K562 (cell line): Measurements from ENCODE around the gene SUFU. TPM values are rescaled to one million over a fixed set of nuclear protein-coding genes. Genes with fewer than 3 reads are reported as not detected.

Experiments used
- ATAC-seq: fragments of 200-7000 bp; cut with Tn5 transposase; 3 replicates; pipeline ENCODE4 v1.9.1; 2020; ENCODE audit warnings: moderate library complexity
- BruUV-seq: library from RNA; stranded (reverse); fragments of 400-500 nt; replicated peaks from 2 replicates; lab custom pipeline; 2021; lab: Mats Ljungman, UMichigan
- CTCF ChIA-PET: fragments of 300-600 bp; formaldehyde crosslinking; extraction: SDS; loops from one replicate; lab custom pipeline; 2021; ENCODE audit warnings: low intra/inter-chr PET ratio; lab: Yijun Ruan, JAX
- POLR2A ChIA-PET: fragments of 300-600, 350-650 bp; sonication (Branson Sonifier 250); formaldehyde crosslinking; extraction: SDS; loops from one replicate; lab custom pipeline; 2021; ENCODE audit warnings: antibody characterized with exemption, inconsistent platforms; lab: Yijun Ruan, JAX
- DNase-seq, 4 experiments: peaks; one replicate each; pipeline versions ENCODE4 v3.0.0 to v3.0.0-alpha.2; 2011 to 2018; ENCODE audit warnings: low spot score in 3 of 4, mixed read lengths in 3 of 4; ENCODE audit errors: extremely low read depth in 1 of 4
- FAIRE-seq: peaks from 2 replicates; lab custom pipeline; 2011; peaks lifted over from hg19 to GRCh38; lab: Jason Lieb, UNC
- H2AFZ ChIP-seq: 2 replicates; pipeline ENCODE4 v1.6.0; 2011; ENCODE audit warnings: low read depth, low read length, control low read depth, inconsistent platforms
- H3K27ac ChIP-seq: fragments of 200-600 bp; 3 replicates; pipeline ENCODE4 v1.8.0; 2011; ENCODE audit warnings: low read depth, mild to moderate bottlenecking, control low read depth, inconsistent platforms, low read length, moderate library complexity, mixed read lengths; ENCODE audit errors: extremely low read depth
- H3K27me3 ChIP-seq, 2 experiments: fragments of 300-600 bp in 1 of 2; 2 replicates in 1 of 2; 3 replicates in 1 of 2; pipeline versions ENCODE4 v1.6.0 to v1.8.0; 2011; ENCODE audit warnings: inconsistent platforms in 2 of 2, low read length in 2 of 2, mild to moderate bottlenecking in 1 of 2, mixed read lengths in 1 of 2, moderate library complexity in 1 of 2; ENCODE audit not compliant: control insufficient read depth in 2 of 2, insufficient read depth in 2 of 2
- H3K36me3 ChIP-seq: fragments of 300-600 bp; 3 replicates; pipeline ENCODE4 v1.8.0; 2011; ENCODE audit warnings: mild to moderate bottlenecking, low read length, inconsistent platforms; ENCODE audit not compliant: control insufficient read depth, insufficient read depth
- H3K4me1 ChIP-seq, 2 experiments: fragments of 200-600 bp in 1 of 2; replicated peaks in 1 of 2; 2 replicates in 1 of 2; 3 replicates in 1 of 2; pipeline versions ENCODE4 v1.5.1 to v1.8.0; 2011; ENCODE audit warnings: inconsistent platforms in 2 of 2, low read length in 2 of 2, mild to moderate bottlenecking in 1 of 2, mixed read lengths in 1 of 2, moderate library complexity in 1 of 2; ENCODE audit not compliant: control insufficient read depth in 2 of 2, insufficient read depth in 2 of 2
- H3K4me2 ChIP-seq: 2 replicates; pipeline ENCODE4 v1.6.1; 2011; ENCODE audit warnings: low read length, control low read depth, inconsistent platforms, mixed read lengths; ENCODE audit not compliant: insufficient read depth
- H3K4me3 ChIP-seq: fragments of 200-600 bp; sonication (generic), shearing (Covaris generic); 2 replicates; pipeline ENCODE4 v1.5.1; 2016; ENCODE audit warnings: control low read depth, inconsistent platforms
- H3K79me2 ChIP-seq: fragments of 200-600 bp; 3 replicates; pipeline ENCODE4 v1.8.0; 2011; ENCODE audit warnings: low read length, inconsistent platforms; ENCODE audit not compliant: control insufficient read depth, insufficient read depth
- H3K9ac ChIP-seq, 2 experiments: 2 replicates each; pipeline versions ENCODE4 v1.6.0 to v1.6.1; 2011; ENCODE audit warnings: low read depth in 2 of 2, low read length in 2 of 2, control low read depth in 1 of 2, inconsistent platforms in 1 of 2, mild to moderate bottlenecking in 1 of 2, mixed read lengths in 1 of 2; ENCODE audit not compliant: insufficient read depth in 1 of 2
- H3K9me1 ChIP-seq: one replicate; pipeline ENCODE4 v1.6.0; 2011; ENCODE audit warnings: inconsistent platforms, mild to moderate bottlenecking, low read length, moderate library complexity; ENCODE audit not compliant: control insufficient read depth, insufficient read depth
- H3K9me3 ChIP-seq: replicated peaks from 2 replicates; pipeline ENCODE4 v1.5.1; 2011; ENCODE audit warnings: low read depth, low read length, inconsistent platforms; ENCODE audit not compliant: control insufficient read depth, insufficient read depth
- H4K20me1 ChIP-seq: replicated peaks from 2 replicates; pipeline ENCODE4 v1.6.1; 2011; ENCODE audit warnings: low read length, inconsistent platforms, mixed read lengths; ENCODE audit not compliant: control insufficient read depth, insufficient read depth
- BCL6 ChIP-seq: fragments of 250-450 bp; sonication (Bioruptor Pico); IDR thresholded peaks from 2 replicates; pipeline ENCODE4 v1.4.0; 2020
- ELF4 ChIP-seq: fragments of 450-650 bp; formaldehyde crosslinking; IDR thresholded peaks from 2 replicates; pipeline ENCODE4 v1.4.0; 2022; ENCODE audit warnings: missing genetic modification characterization
- FIP1L1 ChIP-seq: fragments of 200-400 bp; formaldehyde crosslinking; IDR thresholded peaks from 2 replicates; pipeline ENCODE4 v1.6.1; 2018; ENCODE audit warnings: mild to moderate bottlenecking, low read depth, low read length; ENCODE audit not compliant: poor library complexity, severe bottlenecking
- GATAD2B ChIP-seq: fragments of 450-650 bp; IDR thresholded peaks from 2 replicates; pipeline ENCODE4 v1.6.1; 2017; ENCODE audit warnings: mild to moderate bottlenecking, borderline replicate concordance
- GTF2E2 ChIP-seq: fragments of 200-800 bp; sonication (Bioruptor generic); IDR thresholded peaks from 2 replicates; pipeline ENCODE4 v1.6.1; 2016; ENCODE audit warnings: missing genetic modification characterization, missing compliant biosample characterization
- MIER1 ChIP-seq: fragments of 450-650 bp; IDR thresholded peaks from 2 replicates; pipeline ENCODE4 v1.6.1; 2016; ENCODE audit warnings: antibody characterized with exemption, mild to moderate bottlenecking, low read depth
- PHF8 ChIP-seq: fragments of 200-600 bp; sonication (generic); IDR thresholded peaks from 2 replicates; pipeline ENCODE4 v1.6.1; 2012; ENCODE audit warnings: mixed run types, mild to moderate bottlenecking, inconsistent platforms, low read length, moderate library complexity, borderline replicate concordance
- PYGO2 ChIP-seq: fragments of 450-650 bp; IDR thresholded peaks from 2 replicates; pipeline ENCODE4 v1.6.1; 2016; ENCODE audit warnings: mild to moderate bottlenecking, missing genetic modification characterization, moderate library complexity, missing compliant biosample characterization
- RBBP5 ChIP-seq: fragments of 200-600 bp; sonication (generic); IDR thresholded peaks from 2 replicates; pipeline ENCODE4 v1.6.1; 2012; ENCODE audit warnings: borderline replicate concordance, mild to moderate bottlenecking, low read length, control low read depth, inconsistent platforms; ENCODE audit not compliant: insufficient read depth, poor library complexity, severe bottlenecking
- WGBS: fragments of 100-300 bp; shearing (Covaris generic); methylation state at CpG from one replicate; pipeline ENCODE4 v1.1.6; 2016; ENCODE audit warnings: low coverage, mixed read lengths; ENCODE audit not compliant: insufficient coverage; ENCODE audit errors: missing lambda C conversion rate; 5-methylcytosine and 5-hydroxymethylcytosine counted together
- in situ Hi-C: fragments of 300-500 bp; cut with MboI; formaldehyde crosslinking; loops from 4 replicates; pipeline ENCODE4 v1.15.0; 2018; ENCODE audit warnings: inconsistent platforms, mixed read lengths
- intact Hi-C: fragments of 100-400 bp; cut with micrococcal nuclease; formaldehyde crosslinking; loops from 2 replicates; pipeline ENCODE4 v1.14.2; 2022
- polyA plus RNA-seq, 8 experiments: library from polyadenylated mRNA; depleted of rRNA in 4 of 8; stranded (reverse) in 5 of 8; unstranded in 3 of 8; fragments of >200 nt; fragmentation: Nextera tagmentation in 2 of 8; fragmentation: Illumina TruSeq in 1 of 8; extraction: Ambion mirVana in 2 of 8; extraction: Trizol in 1 of 8; gene quantifications; 2 replicates each; pipeline versions ENCODE4 v1.2.1 to v1.2.3, GENCODE V29; 2011 to 2014; ENCODE audit warnings: inconsistent platforms in 1 of 8, missing spikeins in 1 of 8
- total RNA-seq, 7 experiments: library from RNA; depleted of rRNA in 6 of 7; stranded (reverse); fragments of >200 nt in 6 of 7; fragmentation: Illumina TruSeq in 2 of 7; extraction: Trizol in 2 of 7; gene quantifications; 2 replicates each; pipeline versions ENCODE4 v1.2.1 to v1.2.3, GENCODE V29; 2011 to 2021; ENCODE audit warnings: low replicate concordance in 1 of 7
- TF ChIP-seq, protein P1 (sequence below): IDR thresholded peaks from 2 replicates; pipeline ENCODE4 v1.6.1; 2011; ENCODE audit warnings: borderline replicate concordance, low read depth, mild to moderate bottlenecking, moderate library complexity, low read length; ENCODE audit not compliant: insufficient read depth, poor library complexity, severe bottlenecking
- TF ChIP-seq, protein P2 (sequence below): fragments of 450-650 bp; formaldehyde crosslinking; IDR thresholded peaks from 2 replicates; pipeline ENCODE4 v1.4.0; 2020; ENCODE audit warnings: mild to moderate bottlenecking, moderate library complexity

Gene SUFU
- total and polyA plus RNA-seq, 9 of the 15 experiments (the other 6 are each of a cell fraction or from before 2014, with no cell fraction given): 0.59 to 6.3 (median 0.82) TPM

DNA sequence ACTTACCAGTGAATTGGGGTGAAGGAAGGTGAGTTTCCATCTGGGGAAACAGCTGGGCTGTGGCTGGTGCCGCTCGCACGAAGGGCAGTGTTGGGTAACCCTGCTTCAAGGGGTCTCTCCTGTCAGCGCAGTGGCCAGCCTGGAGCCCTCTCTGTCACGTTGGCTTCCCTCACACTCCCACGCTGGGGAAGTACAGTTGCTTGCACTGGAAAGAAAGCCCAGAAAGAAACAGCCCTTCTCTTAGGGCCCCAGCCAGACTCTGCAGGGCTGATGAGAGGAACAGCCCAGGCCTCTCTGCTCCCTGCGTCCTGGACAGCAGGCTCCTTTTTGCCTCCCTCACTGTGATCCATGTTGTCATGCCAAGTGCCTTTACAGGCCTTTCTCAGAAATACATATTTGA, 100.2 kb downstream of the SUFU start:
- H3K27ac ChIP-seq: no peak overlapping the region
- no peak overlapping the region for H3K4me3 ChIP-seq
- TF ChIP-seq, protein P1, sequence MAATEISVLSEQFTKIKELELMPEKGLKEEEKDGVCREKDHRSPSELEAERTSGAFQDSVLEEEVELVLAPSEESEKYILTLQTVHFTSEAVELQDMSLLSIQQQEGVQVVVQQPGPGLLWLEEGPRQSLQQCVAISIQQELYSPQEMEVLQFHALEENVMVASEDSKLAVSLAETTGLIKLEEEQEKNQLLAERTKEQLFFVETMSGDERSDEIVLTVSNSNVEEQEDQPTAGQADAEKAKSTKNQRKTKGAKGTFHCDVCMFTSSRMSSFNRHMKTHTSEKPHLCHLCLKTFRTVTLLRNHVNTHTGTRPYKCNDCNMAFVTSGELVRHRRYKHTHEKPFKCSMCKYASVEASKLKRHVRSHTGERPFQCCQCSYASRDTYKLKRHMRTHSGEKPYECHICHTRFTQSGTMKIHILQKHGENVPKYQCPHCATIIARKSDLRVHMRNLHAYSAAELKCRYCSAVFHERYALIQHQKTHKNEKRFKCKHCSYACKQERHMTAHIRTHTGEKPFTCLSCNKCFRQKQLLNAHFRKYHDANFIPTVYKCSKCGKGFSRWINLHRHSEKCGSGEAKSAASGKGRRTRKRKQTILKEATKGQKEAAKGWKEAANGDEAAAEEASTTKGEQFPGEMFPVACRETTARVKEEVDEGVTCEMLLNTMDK: no peak
- no peak for TF ChIP-seq ELF4 (CRISPR knock-in tag)
- no peak for TF ChIP-seq BCL6
- TF ChIP-seq GTF2E2 (tag): no peak
- no peak for TF ChIP-seq RBBP5
- TF ChIP-seq FIP1L1: no peak
- no peak for TF ChIP-seq MIER1
- TF ChIP-seq, protein P2, sequence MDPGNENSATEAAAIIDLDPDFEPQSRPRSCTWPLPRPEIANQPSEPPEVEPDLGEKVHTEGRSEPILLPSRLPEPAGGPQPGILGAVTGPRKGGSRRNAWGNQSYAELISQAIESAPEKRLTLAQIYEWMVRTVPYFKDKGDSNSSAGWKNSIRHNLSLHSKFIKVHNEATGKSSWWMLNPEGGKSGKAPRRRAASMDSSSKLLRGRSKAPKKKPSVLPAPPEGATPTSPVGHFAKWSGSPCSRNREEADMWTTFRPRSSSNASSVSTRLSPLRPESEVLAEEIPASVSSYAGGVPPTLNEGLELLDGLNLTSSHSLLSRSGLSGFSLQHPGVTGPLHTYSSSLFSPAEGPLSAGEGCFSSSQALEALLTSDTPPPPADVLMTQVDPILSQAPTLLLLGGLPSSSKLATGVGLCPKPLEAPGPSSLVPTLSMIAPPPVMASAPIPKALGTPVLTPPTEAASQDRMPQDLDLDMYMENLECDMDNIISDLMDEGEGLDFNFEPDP: no peak
- no peak for TF ChIP-seq PHF8
- TF ChIP-seq GATAD2B: no peak
- no peak for TF ChIP-seq PYGO2

More for the DNA sequence above, 100.2 kb downstream of the SUFU start:
- no peaks in the 10 kb centered on the region for H3K79me2 ChIP-seq
- H3K4me2 ChIP-seq: no peak overlapping the region
- H3K36me3 ChIP-seq: peaks cover 7% of the 10 kb centered on the region; the same call in 1 of the 3 replicates
- peak overlapping the region in 1 of 2 experiments; percentile 53; a peak in 2 of 4 replicates for H3K9ac ChIP-seq
- CTCF ChIA-PET: interaction anchor here (0.6 kb wide), 1 partner anchor 763 kb away, joined by 3 read pairs; no protein-coding TSS in a partner anchor
- H2AFZ ChIP-seq: no peak overlapping the region
- in situ Hi-C loops (loop anchor here (25.0 kb wide), 1 partner anchor 767 kb away; the partner anchor contains the start of gene KCNIP2), intact Hi-C loops (no loop called here)
- no peaks in the 10 kb centered on the region for H3K9me3 ChIP-seq
- 73% methylated on average over 3 of the region's 7 CpGs for WGBS
- H4K20me1 ChIP-seq: no peaks in the 10 kb centered on the region
- FAIRE-seq: no peak
- H3K9me1 ChIP-seq: no peaks in the 10 kb centered on the region
- H3K27me3 ChIP-seq: no peaks in the 10 kb centered on the region
- no peak for DNase-seq
- ATAC-seq: no peak
- H3K4me1 ChIP-seq: peaks cover 28 to 38% of the 10 kb centered on the region in 2 experiments
- no TSS peak for BruUV-seq
- POLR2A ChIA-PET: no interaction called here
